ENCODE results near the gene LRIG2.

Gene LRIG2

GRCh38 chr1:113142791-113143190 lies 69.8 kb downstream of the LRIG2 start:
- POLR2A ChIA-PET: interaction anchor here (1.6 to 2.0 kb wide), 2 partner anchors 247 to 249 kb away, joined by 6 to 7 read pairs; partner anchors contain the start of gene MAGI3
- Histone ChIP-seq H3K9me3 (ENCODE audit: control insufficient read depth, insufficient read depth, low read depth, low read length) (no peaks in the 10 kb centered on the region), H3K4me3 (ENCODE audit: low read depth, low read length) (no peak overlapping the region), H3K4me1 (ENCODE audit: control insufficient read depth, insufficient read depth, low read length) (no peaks in the 10 kb centered on the region), H3K27ac (ENCODE audit: extremely low read depth, low read depth, low read length) (no peak overlapping the region), H3K36me3 (ENCODE audit: control insufficient read depth in 2 of 2, insufficient read depth in 1 of 2, low read length in 2 of 2) (no peaks in the 10 kb centered on the region)
- CTCF ChIA-PET: interaction anchor here (1.0 to 3.3 kb wide), 3 partner anchors 70 to 536 kb away, joined by 4 to 16 read pairs (median 11); partner anchors contain the start of genes LRIG2 and MAGI3
- TF ChIP-seq ZNF449 (tag by site-specific recombination; IDR thresholded peaks at IDR 0.05) (no peak), ZNF558 (tag by site-specific recombination; IDR thresholded peaks at IDR 0.05) (no peak), ZNF596 (tag by site-specific recombination; IDR thresholded peaks at IDR 0.05) (no peak), ZNF114 (tag by site-specific recombination; IDR thresholded peaks at IDR 0.05) (no peak), HIC1 (tag by site-specific recombination; IDR thresholded peaks at IDR 0.05) (no peak), ZFP41 (tag by site-specific recombination; IDR thresholded peaks at IDR 0.05; ENCODE audit: borderline replicate concordance) (no peak), ZNF544 (tag by site-specific recombination; IDR thresholded peaks at IDR 0.05) (no peak), PATZ1 (tag by site-specific recombination; IDR thresholded peaks at IDR 0.05) (no peak), BCL11B (tag by site-specific recombination; IDR thresholded peaks at IDR 0.05; ENCODE audit: low read depth) (no peak), ZBTB7A (tag by site-specific recombination; IDR thresholded peaks at IDR 0.05; ENCODE audit: low read depth) (no peak), ZEB2 (tag by site-specific recombination; IDR thresholded peaks at IDR 0.05) (no peak), PRDM1 (tag by site-specific recombination; IDR thresholded peaks at IDR 0.05) (no peak), KLF17 (tag by site-specific recombination; IDR thresholded peaks at IDR 0.05) (no peak), ZNF280D (tag by site-specific recombination; IDR thresholded peaks at IDR 0.05) (no peak), ZNF791 (tag by site-specific recombination; IDR thresholded peaks at IDR 0.05) (no peak), ZNF610 (tag by site-specific recombination; IDR thresholded peaks at IDR 0.05; ENCODE audit: borderline replicate concordance) (no peak), OVOL3 (tag by site-specific recombination; IDR thresholded peaks at IDR 0.05) (no peak)

Measured in HEK293 (cell line).